ENCODE measurements around the gene GLRA1.

GLRA1 gene

DNA sequence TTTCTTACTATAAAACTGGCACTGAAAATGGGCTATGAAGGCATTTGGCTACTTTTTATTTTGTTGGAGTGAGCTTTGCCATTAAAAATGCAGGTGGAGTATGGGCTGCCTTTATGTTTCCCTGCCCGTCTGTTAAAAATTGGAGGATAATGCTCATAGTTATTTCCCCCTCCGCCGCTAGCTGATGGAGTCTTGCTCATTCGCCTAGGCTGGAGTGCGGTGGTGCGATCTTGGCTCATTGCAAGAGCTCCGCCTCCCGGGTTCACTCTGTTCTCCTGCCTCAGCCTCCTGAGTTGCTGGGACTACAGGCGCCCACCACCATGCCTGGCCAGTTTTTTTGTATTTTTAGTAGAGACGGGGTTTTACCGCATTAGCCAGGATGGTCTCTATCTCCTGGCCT, 144.3 kb downstream of the GLRA1 start:
- DNase-seq: no peak
- intact Hi-C loops (cut with DNase I): no loop called here

DNA sequence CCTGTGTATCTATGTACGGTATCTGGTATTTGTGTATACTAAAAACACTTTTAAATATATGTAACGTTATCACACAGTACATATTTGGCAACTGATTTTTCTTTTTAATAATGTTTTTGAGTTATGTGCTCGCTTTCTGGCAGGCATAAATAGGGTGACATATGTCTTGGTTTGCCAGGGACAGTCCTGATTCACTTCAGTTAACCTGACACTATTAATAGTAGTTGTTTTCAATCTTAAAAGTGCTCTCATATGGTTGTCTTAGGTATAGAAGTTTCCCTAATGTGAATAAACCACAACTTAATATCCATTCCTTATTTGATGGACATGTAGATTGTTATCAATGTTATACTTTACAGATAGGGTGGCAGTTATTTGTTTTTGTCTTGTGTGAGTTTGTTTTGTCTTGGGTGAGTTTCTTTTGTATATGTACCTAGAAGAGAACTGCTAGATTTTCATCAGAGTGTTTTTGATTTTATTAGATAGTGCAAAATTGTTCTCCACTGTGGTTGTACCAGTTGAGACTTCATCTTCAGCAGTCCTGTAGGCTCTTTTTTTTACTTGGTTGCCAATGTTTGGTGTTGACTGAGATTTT, 145.0 kb downstream of the GLRA1 start:
- intact Hi-C loops (cut with DNase I): no loop called here
- DNase-seq: no peak

DNA sequence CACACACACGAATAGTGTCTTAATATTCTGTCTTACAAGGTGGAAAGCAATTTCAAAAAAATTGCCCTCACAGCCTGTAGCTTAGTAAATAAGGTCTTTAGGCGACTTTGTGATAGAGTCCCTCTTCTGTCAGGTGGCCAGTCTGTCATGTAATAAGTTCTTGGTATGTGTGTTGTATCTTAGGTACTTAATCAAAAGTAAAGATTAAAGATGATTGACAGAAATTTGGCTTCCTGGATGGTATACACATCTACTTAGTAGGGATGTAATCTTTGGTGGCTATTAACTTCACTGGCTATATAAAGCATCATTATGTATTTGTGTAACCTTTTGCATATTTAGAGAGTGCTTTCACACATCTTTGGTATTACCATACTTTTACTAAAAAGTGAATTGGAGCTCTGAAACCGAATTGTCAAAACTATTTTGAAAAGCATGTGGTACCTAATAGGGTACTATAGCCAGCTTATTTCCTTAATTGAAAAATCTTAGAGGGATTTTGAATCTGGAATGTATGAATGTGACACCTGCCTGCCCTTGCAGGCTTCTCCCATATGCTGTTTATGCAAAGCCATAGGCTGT, 149.5 kb downstream of the GLRA1 start:
- DNase-seq: no peak
- intact Hi-C loops (cut with DNase I): no loop called here

DNA sequence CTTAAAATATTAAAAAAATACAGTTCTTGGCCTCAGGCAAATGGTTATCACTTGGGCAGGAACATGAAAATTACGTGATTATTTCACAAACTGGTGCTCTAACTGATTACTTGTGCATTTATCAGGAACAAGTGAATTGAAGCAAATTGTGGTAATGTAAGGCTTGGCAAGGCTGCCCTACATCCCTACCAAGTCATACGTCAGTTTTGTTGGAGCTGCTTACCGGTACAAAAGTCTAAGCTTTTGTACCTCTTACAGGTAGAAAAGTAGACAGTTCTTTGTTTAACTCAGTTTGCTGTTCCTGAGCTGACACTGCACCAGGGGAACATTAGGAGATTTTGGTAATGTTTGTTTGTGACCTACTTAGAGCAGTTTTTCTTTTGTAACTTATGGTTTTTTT, 150.7 kb downstream of the GLRA1 start:
- intact Hi-C loops (cut with DNase I): no loop called here
- DNase-seq: no peak

DNA sequence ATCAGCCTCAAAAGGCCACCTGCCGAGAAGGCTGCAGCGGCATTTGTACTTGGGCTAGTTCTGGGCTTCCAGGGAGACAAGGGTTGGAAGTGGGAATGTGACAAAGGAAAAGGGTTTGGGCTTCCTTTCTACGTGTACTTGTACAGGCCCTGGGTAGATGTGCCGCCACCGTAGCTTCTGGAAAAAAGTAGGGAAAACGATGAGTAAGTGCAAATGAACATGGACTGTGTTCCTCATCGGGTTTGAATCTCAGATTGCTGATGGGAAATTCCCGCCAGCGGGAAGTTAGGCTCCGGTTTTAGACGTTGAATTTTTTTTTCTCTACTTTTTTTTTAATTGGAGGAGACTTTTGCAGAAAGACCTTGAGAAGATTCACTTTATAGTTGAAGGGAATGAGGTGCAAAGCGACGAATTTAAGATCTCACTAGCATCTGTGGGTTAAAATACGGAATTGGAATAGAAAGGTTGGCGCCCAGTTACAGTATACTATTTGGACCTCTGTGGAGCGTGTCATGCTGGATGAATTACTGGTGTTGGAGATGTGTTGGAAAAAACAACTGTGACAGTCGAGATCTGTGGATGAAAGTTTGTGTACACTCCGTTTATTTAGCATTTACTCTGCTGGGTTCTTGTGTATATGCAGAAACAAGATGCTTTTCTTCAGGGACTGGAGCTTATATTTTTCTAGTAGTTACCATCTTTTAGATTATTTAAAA, 151.6 kb downstream of the GLRA1 start:
- intact Hi-C loops (cut with DNase I): no loop called here

More for the DNA sequence above, 151.6 kb downstream of the GLRA1 start:
- peak in 2 of 10 donors; percentile 12 to 17 for DNase-seq
